GM23248 (cell line): ENCODE results near the gene SDCCAG8. TPM values are rescaled to one million over a fixed set of nuclear protein-coding genes. Genes with fewer than 3 reads are reported as not detected.

ENCODE experiments used
- DNase-seq: peaks from one replicate; pipeline ENCODE4 v3.0.0-alpha.2; 2015
- H2AFZ ChIP-seq: fragments of 200-600 bp; sonication (generic); 2 replicates; pipeline ENCODE4 v1.6.1; 2016; ENCODE audit warnings: antibody characterized with exemption
- H3F3A ChIP-seq: fragments of 200-600 bp; sonication (generic); 2 replicates; pipeline ENCODE4 v1.6.1; 2016; ENCODE audit warnings: mild to moderate bottlenecking, antibody characterized with exemption, mixed run types; ENCODE audit not compliant: insufficient read depth
- H3K27ac ChIP-seq: fragments of 200-600 bp; sonication (generic); 2 replicates; pipeline ENCODE4 v1.5.1; 2016; ENCODE audit warnings: mild to moderate bottlenecking
- H3K27me3 ChIP-seq: fragments of 200-600 bp; sonication (generic); replicated peaks from 2 replicates; pipeline ENCODE4 v1.6.1; 2016; ENCODE audit warnings: mild to moderate bottlenecking; ENCODE audit not compliant: insufficient read depth
- H3K36me3 ChIP-seq: fragments of 200-600 bp; sonication (generic); 2 replicates; pipeline ENCODE4 v1.6.1; 2016; ENCODE audit warnings: low read depth, mild to moderate bottlenecking
- H3K4me1 ChIP-seq: fragments of 200-600 bp; sonication (generic); 2 replicates; pipeline ENCODE4 v1.6.1; 2016; ENCODE audit warnings: mild to moderate bottlenecking; ENCODE audit not compliant: insufficient read depth
- H3K4me2 ChIP-seq: fragments of 200-600 bp; sonication (generic); one replicate; pipeline ENCODE4 v1.6.1; 2016; ENCODE audit warnings: mild to moderate bottlenecking; ENCODE audit not compliant: unreplicated experiment
- H3K4me3 ChIP-seq: fragments of 200-600 bp; sonication (generic); 2 replicates; pipeline ENCODE4 v1.5.1; 2016; ENCODE audit warnings: mild to moderate bottlenecking
- H3K79me2 ChIP-seq: fragments of 200-600 bp; sonication (generic); 2 replicates; pipeline ENCODE4 v1.6.1; 2016; ENCODE audit warnings: mild to moderate bottlenecking; ENCODE audit not compliant: insufficient read depth
- H3K9ac ChIP-seq: fragments of 200-600 bp; sonication (generic); 2 replicates; pipeline ENCODE4 v1.6.1; 2016; ENCODE audit warnings: mild to moderate bottlenecking
- H3K9me2 ChIP-seq: fragments of 200-600 bp; sonication (generic); 2 replicates; pipeline ENCODE4 v1.6.1; 2016; ENCODE audit warnings: mixed run types, mild to moderate bottlenecking, moderate library complexity; ENCODE audit not compliant: insufficient read depth
- H3K9me3 ChIP-seq: fragments of 200-600 bp; sonication (generic); one replicate; pipeline ENCODE4 v1.6.1; 2017; ENCODE audit warnings: low read depth
- H4K20me1 ChIP-seq: fragments of 200-600 bp; sonication (generic); 2 replicates; pipeline ENCODE4 v1.6.0; 2016; ENCODE audit not compliant: insufficient read depth
- EZH2 ChIP-seq: fragments of 200-600 bp; sonication (generic); IDR thresholded peaks from 2 replicates; pipeline ENCODE4 v1.6.1; 2018; ENCODE audit warnings: antibody characterized with exemption, mild to moderate bottlenecking; ENCODE audit not compliant: insufficient read depth, poor library complexity, severe bottlenecking
- EZH2phosphoT487 ChIP-seq: fragments of 200-600 bp; sonication (generic); IDR thresholded peaks from 2 replicates; pipeline ENCODE4 v1.6.1; 2018; ENCODE audit warnings: antibody characterized with exemption, moderate library complexity, mild to moderate bottlenecking, low read depth; ENCODE audit not compliant: insufficient read depth
- WGBS, 2 experiments: methylation state at CpG; one replicate each; pipeline ENCODE4 v1.1.6; 2015 to 2017; ENCODE audit warnings: low lambda C conversion rate in 2 of 2, low coverage in 1 of 2; ENCODE audit errors: missing lambda C conversion rate in 2 of 2; 5-methylcytosine and 5-hydroxymethylcytosine counted together
- in situ Hi-C: fragments of 300-500 bp; cut with MboI; formaldehyde crosslinking; loops from 2 replicates; pipeline ENCODE4 v1.15.0; 2020
- polyA plus RNA-seq: library from polyadenylated mRNA; unstranded; fragments of >200 nt; fragmentation: Nextera tagmentation; extraction: Ambion mirVana; gene quantifications from 2 replicates; pipeline ENCODE4 v1.2.1, GENCODE V29; 2016
- total RNA-seq: library from RNA; depleted of rRNA; stranded (reverse); fragments of >200 nt; shearing (Covaris generic); gene quantifications from 2 replicates; pipeline ENCODE4 v1.2.3, GENCODE V29; 2014

The SDCCAG8 gene
- total and polyA plus RNA-seq, 2 experiments from 2014 or later = 29.4 to 45.3 TPM

- Histone ChIP-seq H3K36me3 (0 out of 2 replicates have a peak, but pooled peaks cover 8% of the 10 kb centered on the region), H3K4me3 (no peak overlapping the region), H2AFZ (no peak overlapping the region), H3K4me2 (peak overlapping the region; percentile 15), H3K4me1 (peaks cover 18% of the 10 kb centered on the region), H3K9me2 (no peaks in the 10 kb centered on the region), H3K79me2 (no peaks in the 10 kb centered on the region), H3K9ac (no peak overlapping the region), H3K27ac (peak overlapping the region; percentile 59), H3K9me3 (no peaks in the 10 kb centered on the region), H3F3A (peaks cover 20% of the 10 kb centered on the region), H4K20me1 (no peaks in the 10 kb centered on the region), H3K27me3 (no peaks in the 10 kb centered on the region)
- WGBS, 2 experiments = 2 to 4% methylated on average over 5 of the region's 5 CpGs
- peak; percentile 96 for DNase-seq
- TF ChIP-seq EZH2 = no peak
- TF ChIP-seq EZH2phosphoT487 = no peak
- in situ Hi-C loops = no loop called here
Observed at GRCh38 chr1:243501002-243501401, 245.2 kb downstream of the SDCCAG8 start.

GRCh38 chr1:243503155-243503554, 247.3 kb downstream of the SDCCAG8 start:
- no peak for DNase-seq
- no peaks in the 10 kb centered on the region for H3K27me3 ChIP-seq
- no peak overlapping the region for H3K4me2 ChIP-seq
- no peak overlapping the region for H3K9ac ChIP-seq
- in situ Hi-C loops = no loop called here
- WGBS, 2 experiments = 96 to 97% methylated on average over 8 of the region's 8 CpGs
- no peaks in the 10 kb centered on the region for H3K79me2 ChIP-seq
- no peak for TF ChIP-seq EZH2
- TF ChIP-seq EZH2phosphoT487 = no peak
- H3K9me3 ChIP-seq = no peaks in the 10 kb centered on the region
- no peaks in the 10 kb centered on the region for H4K20me1 ChIP-seq
- 0 out of 2 replicates have a peak, but pooled peaks cover 8% of the 10 kb centered on the region for H3K36me3 ChIP-seq
- H3K9me2 ChIP-seq = no peaks in the 10 kb centered on the region
- H3K4me1 ChIP-seq = peaks cover 14% of the 10 kb centered on the region
- H2AFZ ChIP-seq = no peak overlapping the region
- H3F3A ChIP-seq = peaks cover 20% of the 10 kb centered on the region
- H3K4me3 ChIP-seq = no peak overlapping the region
- no peak overlapping the region for H3K27ac ChIP-seq

- no peak overlapping the region for H3K27ac ChIP-seq
- WGBS, 2 experiments = 91 to 93% methylated on average over 10 of the region's 10 CpGs
- no peaks in the 10 kb centered on the region for H3K9me2 ChIP-seq
Observed at GRCh38 chr1:243505986-243506689, 250.3 kb downstream of the SDCCAG8 start.

GRCh38 chr1:243507001-243507671, 251.3 kb downstream of the SDCCAG8 start:
- no peaks in the 10 kb centered on the region for H3K4me1 ChIP-seq
- H3K9me3 ChIP-seq = no peaks in the 10 kb centered on the region
- no peak overlapping the region for H3K4me2 ChIP-seq
- no peaks in the 10 kb centered on the region for H3K9me2 ChIP-seq
- no peak for DNase-seq
- H3K79me2 ChIP-seq = no peaks in the 10 kb centered on the region
- H4K20me1 ChIP-seq = no peaks in the 10 kb centered on the region
- H3K27ac ChIP-seq = no peak overlapping the region
- no peak overlapping the region for H3K4me3 ChIP-seq
- H3K36me3 ChIP-seq = peaks cover 10% of the 10 kb centered on the region; the same call in 1 of the 2 replicates
- 87 to 93% methylated on average over 5 of the region's 5 CpGs for WGBS, 2 experiments
- in situ Hi-C loops = no loop called here
- TF ChIP-seq EZH2phosphoT487 = no peak
- no peak for TF ChIP-seq EZH2
- H3F3A ChIP-seq = no peaks in the 10 kb centered on the region
- H3K9ac ChIP-seq = no peak overlapping the region
- H3K27me3 ChIP-seq = no peaks in the 10 kb centered on the region
- H2AFZ ChIP-seq = no peak overlapping the region

More at GRCh38 chr1:243505986-243506689, 250.3 kb downstream of the SDCCAG8 start:
- Histone ChIP-seq H3F3A (peaks cover 8% of the 10 kb centered on the region; the same call in 1 of the 2 replicates), H3K4me1 (peaks cover 6% of the 10 kb centered on the region), H3K4me2 (no peak overlapping the region), H2AFZ (no peak overlapping the region), H3K79me2 (no peaks in the 10 kb centered on the region), H3K9me3 (no peaks in the 10 kb centered on the region), H3K9ac (no peak overlapping the region), H4K20me1 (no peaks in the 10 kb centered on the region), H3K4me3 (no peak overlapping the region), H3K36me3 (peaks cover under 1% of the 10 kb centered on the region; the same call in 1 of the 2 replicates), H3K27me3 (no peaks in the 10 kb centered on the region)
- no peak for TF ChIP-seq EZH2
- TF ChIP-seq EZH2phosphoT487 = no peak
- no peak for DNase-seq
- in situ Hi-C loops = no loop called here
